G401.6 (cell line): Measurements from ENCODE around the gene PPP2R5E.

ENCODE experiments used
- FAIRE-seq: peaks from 2 replicates; lab custom pipeline; 2012; peaks lifted over from hg19 to GRCh38; lab: Jason Lieb, UNC

Gene PPP2R5E

GRCh38 chr14:63432228-63432627 is 110.9 kb downstream of the PPP2R5E start:
- FAIRE-seq: no peak

- no peak for FAIRE-seq
These were observed 111.7 kb downstream of the PPP2R5E start for GRCh38 chr14:63431466-63431865.

GRCh38 chr14:63428486-63428885 is 114.7 kb downstream of the PPP2R5E start:
- no peak for FAIRE-seq

GRCh38 chr14:63426838-63427352 is 116.3 kb downstream of the PPP2R5E start:
- FAIRE-seq: no peak

- no peak for FAIRE-seq
These were observed 119.3 kb downstream of the PPP2R5E start for GRCh38 chr14:63423889-63424288.

- FAIRE-seq: no peak
These were observed 119.8 kb downstream of the PPP2R5E start for GRCh38 chr14:63423381-63423780.

GRCh38 chr14:63421919-63422318 is 121.3 kb downstream of the PPP2R5E start:
- no peak for FAIRE-seq

- no peak for FAIRE-seq
These were observed 122.0 kb downstream of the PPP2R5E start for GRCh38 chr14:63421226-63421625.

GRCh38 chr14:63418020-63418419 is 125.2 kb downstream of the PPP2R5E start:
- no peak for FAIRE-seq

GRCh38 chr14:63413009-63413408 is 130.2 kb downstream of the PPP2R5E start:
- no peak for FAIRE-seq

GRCh38 chr14:63406333-63406732 is 136.8 kb downstream of the PPP2R5E start:
- no peak for FAIRE-seq

GRCh38 chr14:63405715-63406114 is 137.5 kb downstream of the PPP2R5E start:
- no peak for FAIRE-seq

- no peak for FAIRE-seq
These were observed 138.3 kb downstream of the PPP2R5E start for GRCh38 chr14:63404906-63405305.

GRCh38 chr14:63401646-63402045 is 141.5 kb downstream of the PPP2R5E start:
- FAIRE-seq: no peak

GRCh38 chr14:63398952-63399351 is 144.2 kb downstream of the PPP2R5E start:
- FAIRE-seq: no peak

- FAIRE-seq: no peak
These were observed 148.3 kb downstream of the PPP2R5E start for GRCh38 chr14:63394841-63395240.

GRCh38 chr14:63394432-63394831 is 148.7 kb downstream of the PPP2R5E start:
- no peak for FAIRE-seq

- no peak for FAIRE-seq
These were observed 150.2 kb downstream of the PPP2R5E start for GRCh38 chr14:63393012-63393411.

- no peak for FAIRE-seq
These were observed 150.9 kb downstream of the PPP2R5E start for GRCh38 chr14:63392236-63392635.

- FAIRE-seq: peak; percentile 73
These were observed 154.3 kb downstream of the PPP2R5E start for GRCh38 chr14:63388766-63389431.

GRCh38 chr14:63387711-63388110 is 155.5 kb downstream of the PPP2R5E start:
- no peak for FAIRE-seq

- no peak for FAIRE-seq
These were observed 159.3 kb downstream of the PPP2R5E start for GRCh38 chr14:63383776-63384367.

- FAIRE-seq: no peak
These were observed 164.7 kb downstream of the PPP2R5E start for GRCh38 chr14:63378444-63378843.

GRCh38 chr14:63375769-63376168 is 167.4 kb downstream of the PPP2R5E start:
- FAIRE-seq: no peak
